Stimulated activated CD4-positive, alpha-beta T cell treated with anti-CD3 and anti-CD28 coated beads, Interleukin-2, amount 100 ng/mL, for 24 hours (primary cell): ENCODE results near the gene PDGFRB.
A peak's percentile ranks its signal among the peaks of the same experiment; 100 is the strongest.

ENCODE experiments used
- DNase-seq, 2 donors: peaks; one replicate each; pipeline ENCODE4 v3.0.0-alpha.2; 2020

Gene PDGFRB

DNA sequence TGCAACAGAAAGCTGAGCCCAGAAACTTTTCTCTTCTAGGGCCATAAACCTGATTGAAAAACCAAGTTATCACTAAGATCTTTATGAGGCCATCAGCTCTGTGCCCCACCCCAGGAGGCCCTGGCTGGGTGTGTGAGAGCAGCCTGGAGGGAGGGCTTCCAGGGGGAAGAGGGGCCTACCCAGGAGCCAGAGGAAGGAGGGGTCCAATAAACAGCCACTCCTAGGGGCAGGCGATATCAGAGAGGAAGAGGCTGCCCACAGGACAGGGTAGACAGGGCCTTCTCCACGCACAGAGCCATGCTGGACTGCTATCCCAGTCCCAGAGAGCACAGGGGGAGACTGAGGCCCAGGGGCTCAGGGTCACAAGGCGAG, 6.5 kb upstream of the PDGFRB start:
- no peak for DNase-seq

DNA sequence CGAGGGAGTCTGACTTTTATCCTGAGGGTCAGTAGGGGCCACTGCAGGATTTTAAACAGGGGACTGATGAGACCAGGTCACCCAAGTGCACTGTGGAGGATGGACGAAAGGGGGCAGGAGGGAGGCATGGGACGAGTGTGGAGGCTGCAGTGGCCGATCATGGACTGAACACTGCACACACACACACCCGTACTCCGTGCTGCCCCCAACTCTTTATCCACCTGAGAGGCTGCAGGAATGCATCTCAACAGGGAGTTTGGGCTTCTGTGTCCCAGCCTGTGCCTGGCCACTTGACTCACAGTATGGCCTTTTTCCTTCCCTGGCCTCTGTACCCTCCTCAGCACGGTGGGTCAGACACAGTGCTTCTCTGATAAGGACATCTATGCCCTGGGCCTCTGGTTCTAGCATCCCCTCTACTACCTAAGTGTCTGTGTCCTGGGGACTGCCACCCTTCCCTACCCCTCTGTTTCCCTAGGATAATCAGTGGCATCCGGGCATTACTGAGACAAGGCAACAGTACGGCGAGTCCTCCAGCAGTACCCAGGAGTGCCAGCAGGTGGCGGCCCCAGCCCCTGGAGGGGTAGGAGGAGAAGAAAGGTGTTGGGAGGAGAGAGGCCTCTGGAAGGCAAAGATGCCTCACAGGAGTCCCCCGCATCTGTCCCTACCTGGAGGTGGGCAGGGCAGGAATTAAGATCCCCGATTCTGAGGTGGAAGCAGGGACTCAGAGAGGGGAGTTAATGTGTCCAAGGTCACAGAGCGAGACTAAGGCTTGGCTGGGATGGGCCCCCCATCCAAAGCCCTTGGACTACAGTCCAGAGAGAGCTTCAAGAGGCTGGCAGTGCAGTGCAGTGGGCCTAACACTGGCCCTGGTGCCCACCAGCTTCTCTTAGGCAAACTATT, 5.8 kb upstream of the PDGFRB start:
- peak; percentile 82 to 87 for DNase-seq

DNA sequence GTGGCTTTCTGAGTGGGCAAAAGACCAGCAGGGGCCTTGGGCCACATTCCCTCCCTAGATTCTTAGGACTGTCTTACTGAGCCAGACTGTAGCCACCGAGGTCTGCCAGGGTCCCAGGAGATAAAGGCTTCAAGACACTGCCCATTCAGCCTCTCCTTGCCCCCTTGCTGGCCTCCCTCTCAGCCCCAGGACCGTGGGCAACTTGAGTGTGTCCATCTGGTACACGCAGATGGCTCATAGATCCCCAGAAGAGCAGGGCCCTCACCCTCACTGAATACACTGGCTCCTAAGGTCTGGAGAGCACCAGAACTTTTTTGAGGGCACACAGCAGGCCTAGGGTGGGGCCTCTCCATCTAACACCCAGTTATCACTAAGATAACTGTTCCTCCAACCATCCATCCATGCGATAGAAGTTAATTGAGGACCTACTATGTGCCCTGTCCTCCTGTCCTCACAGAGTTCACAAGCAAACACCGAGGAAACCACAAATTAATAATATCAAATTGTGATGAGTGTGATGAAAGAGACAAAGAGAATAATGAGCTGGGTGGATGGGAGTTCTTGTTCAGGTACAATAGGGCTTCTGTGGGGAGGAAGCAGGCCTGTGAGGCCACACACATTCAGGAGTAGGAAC, 4.9 kb upstream of the PDGFRB start:
- DNase-seq, result no peak

DNA sequence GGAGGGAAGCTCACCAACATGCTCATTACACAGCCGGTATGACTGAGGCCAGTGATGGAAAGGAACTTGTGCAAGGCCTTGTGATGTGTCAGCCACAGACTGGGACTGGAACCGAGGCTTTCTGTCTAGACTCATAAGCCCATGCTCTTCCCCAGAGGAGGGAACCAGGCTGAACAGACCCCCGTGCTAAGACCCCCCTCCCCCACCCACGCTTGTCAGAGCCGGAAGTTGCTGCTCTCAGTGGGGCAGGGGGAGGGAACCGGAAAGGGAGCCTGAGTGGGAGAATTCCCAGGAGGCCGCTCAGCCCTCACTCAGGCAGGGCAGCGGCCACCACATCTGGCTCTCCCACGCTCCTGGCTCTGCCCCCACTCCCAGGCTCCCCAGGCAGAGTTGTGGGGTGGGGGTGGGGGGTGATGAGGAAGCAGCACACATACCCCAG, 4.1 kb upstream of the PDGFRB start:
- no peak for DNase-seq

DNA sequence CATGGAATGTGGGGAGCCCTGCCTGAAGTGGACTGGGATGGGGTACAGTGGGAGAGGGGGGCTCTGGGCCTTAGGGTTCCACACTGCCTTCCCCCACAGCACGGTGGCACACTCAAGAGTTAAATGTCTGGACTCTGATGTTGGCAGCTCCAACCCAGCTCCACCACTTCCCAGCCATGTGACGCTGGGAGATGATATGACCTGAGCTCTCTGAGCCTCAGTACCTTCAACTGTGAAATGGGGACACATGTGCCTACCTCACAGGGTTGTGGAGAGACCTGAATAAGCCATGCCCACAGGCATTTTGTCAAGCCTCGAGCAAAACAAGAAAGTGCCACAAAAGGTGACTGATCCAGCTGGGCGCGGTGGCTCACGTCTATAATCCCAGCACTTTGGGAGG, 3.4 kb upstream of the PDGFRB start:
- DNase-seq, result no peak

DNA sequence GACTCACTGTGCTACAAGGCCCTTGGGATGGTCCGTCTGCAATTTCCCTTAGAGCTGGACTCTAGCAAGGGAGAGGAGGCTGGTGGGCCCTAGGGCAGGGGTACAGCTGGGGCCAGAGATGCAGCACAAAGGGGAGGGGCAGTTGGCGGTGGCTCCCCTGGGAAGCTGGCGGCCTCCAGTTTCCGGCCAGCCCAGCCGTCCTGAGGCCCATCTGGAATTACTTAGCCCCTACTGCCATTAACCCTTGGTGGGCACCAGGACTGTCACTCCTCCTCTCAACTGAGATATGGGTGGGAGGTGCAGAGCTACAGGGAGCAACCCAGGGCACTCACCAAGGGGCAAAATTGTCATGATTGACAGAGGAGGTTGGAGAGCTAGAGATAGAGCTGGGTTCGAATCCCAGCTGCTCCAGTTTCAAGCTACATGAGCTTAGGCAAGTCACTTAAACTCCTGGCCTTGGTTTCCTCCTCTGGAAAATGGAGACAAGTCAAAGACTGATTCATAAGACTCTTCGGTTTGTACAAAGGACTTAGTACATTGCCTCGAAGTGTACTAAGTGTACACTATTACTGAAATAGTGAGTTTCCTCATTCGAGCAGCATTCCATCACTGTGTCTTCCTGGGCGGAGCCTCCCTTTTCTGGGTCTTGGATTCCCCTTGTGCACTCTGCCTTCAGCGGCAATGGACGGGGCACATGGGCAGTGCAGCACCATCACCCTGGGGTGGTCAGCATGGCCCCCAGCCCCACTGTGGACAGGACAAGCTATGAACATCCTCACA, 2.7 kb upstream of the PDGFRB start:
- DNase-seq, result no peak

DNA sequence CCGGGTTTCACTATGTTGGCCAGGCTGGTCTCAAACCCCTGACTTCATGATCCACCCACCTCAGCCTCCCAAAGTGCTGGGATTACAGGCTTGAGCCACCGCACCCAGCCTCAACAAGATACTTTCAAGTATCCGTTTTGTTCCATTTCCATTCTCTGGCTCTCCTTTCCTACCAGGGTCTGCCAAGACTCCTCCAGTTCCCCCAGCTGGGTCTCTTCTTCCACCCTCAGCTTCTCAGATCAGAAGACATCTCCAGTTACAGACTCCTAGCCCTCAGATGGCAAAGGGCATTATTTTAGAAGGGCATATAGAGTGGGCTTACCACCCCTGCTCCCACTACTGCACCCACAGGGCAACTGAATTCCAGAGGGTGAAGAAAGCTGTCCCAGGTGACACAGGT, 1.5 kb upstream of the PDGFRB start:
- no peak for DNase-seq

DNA sequence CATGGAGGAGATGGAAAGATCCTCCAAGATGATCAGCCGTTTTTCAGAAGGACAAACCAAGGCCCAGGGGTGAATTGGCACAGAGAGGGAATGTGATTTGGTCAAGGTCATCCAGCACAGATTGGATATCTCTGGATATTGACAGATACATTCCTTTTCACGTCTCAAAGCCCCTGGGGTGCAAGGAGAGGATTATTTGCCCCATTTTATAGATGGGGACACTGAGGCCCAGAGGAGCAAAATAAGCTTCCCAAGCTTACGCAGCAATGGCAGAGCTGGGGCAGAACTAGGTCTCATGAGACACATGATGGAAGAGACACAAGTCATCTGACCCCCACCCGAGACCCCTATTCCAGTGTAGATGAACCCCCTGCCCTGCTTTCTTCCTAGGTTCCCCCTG, 895 bp upstream of the PDGFRB start:
- DNase-seq, result no peak

DNA sequence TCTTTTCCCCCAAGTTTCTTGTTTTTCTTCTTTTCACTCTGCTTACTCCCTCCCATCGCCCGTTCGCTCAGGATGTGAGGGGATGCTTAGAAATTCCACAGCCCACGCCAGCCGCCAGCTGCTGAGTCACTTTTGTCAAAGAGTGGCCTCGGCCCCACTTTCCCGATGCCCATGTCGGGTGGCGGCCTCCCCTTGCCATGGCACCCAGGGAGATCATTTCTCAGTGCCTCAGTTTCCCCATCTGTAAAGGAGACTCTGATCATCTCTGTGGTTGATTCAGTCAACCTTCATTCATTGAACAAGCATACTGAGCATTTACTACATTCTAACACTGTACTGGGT, 353 bp upstream of the PDGFRB start:
- no peak for DNase-seq

DNA sequence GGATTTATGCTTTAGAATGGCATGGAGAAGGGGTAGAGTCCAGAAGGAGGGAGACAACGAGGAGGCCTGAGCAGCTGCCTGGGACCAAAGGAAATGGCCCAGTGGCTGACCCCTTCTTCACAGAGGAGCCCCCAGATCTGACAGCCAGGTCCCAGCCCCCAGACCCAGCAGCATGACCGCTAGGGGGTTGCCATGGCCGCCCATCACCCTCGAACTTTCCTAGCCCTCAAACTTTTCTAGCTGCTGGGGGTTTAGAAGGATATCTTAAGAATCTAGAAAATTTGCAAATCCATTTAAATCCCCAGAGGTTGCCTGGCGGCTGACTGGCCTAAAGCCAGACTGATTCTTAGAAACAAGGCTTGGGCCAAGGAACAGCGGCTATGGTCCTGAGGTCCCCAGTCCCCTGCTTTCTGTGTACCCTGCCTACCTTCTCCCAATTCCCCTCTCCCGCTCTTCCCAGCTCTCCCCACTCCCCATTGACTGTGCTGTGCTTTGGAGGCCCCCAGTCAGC, 972 bp downstream of the PDGFRB start:
- DNase-seq, result no peak

DNA sequence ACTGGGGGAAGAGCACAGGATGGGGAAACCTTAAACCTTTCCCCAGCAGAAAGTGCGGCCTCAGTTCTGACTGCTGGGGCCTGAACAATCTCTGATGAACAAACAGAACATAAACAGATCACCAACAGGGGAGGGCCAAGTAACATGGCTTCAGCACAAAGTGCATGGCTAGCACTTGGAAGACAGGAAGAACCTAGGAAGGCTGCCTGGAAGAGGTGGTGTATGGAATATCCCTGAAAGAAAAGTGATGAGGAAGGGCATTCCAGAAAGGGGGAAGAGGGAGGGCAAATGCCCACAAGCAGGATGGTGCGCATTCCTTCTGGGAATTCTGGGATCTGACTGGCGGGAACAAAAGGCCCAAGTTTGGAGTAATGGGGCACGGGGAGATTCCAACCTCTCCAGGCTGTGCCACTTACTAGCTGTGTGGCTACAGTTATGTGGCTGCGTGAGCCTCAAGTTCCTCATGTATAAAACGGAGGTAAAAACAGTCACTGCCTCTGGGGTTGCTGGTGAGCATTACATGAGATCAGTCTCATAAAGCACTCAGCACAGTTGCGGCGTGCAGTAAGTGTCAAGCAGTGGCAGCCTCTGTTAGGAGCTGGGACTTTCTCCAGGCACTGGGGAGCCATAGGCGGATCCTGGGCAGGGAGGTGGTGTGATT, 1.6 kb downstream of the PDGFRB start:
- no peak for DNase-seq

DNA sequence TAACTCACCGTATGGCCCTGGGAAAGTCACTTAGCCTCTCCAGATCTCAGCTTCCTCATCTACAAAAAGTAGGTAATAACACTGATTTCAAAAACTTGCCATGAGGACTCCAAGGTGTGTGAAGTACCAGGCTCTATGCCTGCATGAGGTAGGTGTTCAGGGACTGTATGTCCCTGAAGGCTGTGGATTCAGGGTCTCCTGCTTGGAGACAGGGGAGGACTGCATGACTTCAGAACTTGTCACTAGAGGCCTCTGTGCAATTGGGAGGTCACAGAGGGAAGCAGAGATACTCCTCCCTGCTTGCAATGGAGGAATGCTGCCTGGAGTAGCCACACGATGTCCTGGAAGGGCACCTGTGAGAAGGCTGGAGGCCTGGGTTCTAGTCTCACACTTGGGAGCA, 2.2 kb downstream of the PDGFRB start:
- no peak for DNase-seq

DNA sequence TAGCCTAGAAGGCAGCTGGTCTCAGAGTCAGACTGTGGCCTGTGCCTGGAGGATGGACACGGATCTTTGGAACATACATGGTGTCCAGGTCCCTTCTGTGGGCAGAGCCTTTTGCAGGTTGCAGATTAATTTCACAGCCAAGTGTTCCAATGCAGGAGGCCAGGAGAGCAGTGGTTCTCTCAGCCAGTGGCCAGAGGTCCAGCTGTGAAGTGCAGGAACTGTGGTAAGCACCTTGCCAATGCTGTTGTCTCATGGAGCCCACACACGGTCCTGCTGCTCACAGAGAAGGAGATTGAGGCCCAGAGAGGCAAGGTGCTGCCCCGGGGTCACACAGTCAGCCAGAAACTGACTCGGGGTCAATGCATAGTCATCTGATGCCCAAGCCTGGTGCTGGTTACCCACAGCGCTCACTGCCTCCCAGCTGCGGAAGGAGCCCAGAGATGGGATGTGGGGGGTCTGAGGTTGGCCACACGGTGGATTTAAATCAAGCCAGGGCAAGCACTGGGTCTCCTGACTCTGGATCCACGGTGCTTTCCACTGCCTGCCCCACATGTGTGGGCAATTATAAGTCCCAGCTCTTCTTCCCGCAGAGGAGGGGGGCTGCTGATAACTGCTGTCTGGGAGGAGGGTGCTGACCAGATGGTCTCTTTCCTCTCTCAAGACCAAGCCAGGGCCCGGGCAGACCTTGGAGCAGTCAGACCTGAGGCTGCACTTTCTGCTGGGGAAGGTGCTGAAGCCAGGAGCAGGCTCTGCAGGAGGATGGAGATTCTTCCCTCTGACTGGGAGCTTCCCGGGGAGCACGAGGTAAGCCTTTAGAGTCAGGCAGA, 2.8 kb downstream of the PDGFRB start:
- no peak for DNase-seq

DNA sequence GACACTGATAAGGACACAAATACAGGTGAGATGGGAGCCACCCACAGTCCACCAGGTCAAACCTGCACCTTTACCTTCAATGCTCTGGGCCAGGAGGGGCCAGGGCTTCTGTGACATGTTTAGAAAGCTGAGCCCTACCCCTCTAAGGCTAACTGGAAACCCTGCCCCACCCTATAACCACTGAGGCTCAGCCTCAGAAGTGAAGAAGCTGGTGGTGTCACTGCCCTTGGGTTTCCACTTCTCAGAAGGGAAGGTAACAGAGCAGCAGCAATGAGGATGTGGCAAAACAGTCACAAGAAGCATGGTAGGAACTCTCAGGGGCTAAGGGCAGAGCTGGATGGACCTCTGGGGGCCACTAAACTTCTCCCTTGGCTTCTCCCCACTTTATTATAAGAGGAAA, 6.0 kb downstream of the PDGFRB start:
- DNase-seq, result no peak

DNA sequence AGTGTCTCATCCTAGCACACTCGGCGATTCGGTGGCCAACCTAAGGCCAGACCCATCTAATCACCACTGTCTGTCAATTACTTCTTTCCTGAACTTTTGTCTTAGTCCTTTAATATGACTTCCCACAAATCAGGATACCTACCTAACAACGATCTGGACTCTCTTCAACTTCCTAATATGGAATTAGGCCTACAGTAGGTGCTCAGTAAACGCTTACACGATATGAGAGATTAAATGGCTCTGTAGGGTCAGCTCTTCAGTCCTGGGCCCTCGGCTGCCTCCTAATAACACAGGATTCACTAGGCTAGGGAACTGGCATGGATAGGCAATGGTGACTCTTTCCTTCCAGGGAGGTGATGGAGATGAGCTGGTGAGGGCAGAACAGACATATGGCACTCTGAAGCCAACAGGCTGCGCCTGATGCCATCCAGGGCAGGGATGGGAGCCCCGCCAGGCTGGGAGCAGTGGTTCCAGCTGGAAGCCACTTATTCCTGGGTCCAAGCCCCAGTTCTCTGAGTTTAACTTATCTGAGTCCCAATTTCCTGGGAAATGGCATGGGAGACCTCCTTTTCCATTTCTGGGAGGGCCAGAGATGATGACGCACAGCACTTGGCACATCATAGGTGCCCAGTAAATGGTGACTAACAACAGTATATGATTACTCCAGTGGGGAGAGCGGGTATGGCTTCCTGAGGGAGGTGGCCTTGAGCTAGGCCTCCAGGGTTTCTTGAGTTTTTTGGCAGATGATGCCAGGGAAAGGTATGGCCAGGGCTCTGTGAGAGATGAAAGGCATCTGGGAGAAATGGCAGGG, 7.3 kb downstream of the PDGFRB start:
- DNase-seq, result no peak

DNA sequence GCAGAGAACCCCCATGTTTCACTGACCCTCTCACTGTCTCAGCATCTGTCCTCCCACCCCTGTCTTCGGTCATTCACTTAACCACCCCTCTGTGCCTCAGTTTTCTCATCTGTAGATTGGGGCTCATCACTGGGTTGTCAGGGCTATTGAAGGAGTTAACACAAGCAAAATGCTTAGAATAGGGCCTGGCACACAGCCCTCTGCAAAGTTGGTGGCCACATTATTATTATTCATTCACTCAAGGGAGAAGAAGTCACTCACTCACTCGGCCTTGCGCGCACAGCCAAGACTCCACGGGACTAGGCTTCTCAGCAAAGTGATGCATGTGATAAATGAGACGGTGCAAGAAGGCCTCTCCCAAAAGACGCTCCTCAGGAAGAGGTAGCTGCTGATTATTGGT, 8.0 kb downstream of the PDGFRB start:
- no peak for DNase-seq

DNA sequence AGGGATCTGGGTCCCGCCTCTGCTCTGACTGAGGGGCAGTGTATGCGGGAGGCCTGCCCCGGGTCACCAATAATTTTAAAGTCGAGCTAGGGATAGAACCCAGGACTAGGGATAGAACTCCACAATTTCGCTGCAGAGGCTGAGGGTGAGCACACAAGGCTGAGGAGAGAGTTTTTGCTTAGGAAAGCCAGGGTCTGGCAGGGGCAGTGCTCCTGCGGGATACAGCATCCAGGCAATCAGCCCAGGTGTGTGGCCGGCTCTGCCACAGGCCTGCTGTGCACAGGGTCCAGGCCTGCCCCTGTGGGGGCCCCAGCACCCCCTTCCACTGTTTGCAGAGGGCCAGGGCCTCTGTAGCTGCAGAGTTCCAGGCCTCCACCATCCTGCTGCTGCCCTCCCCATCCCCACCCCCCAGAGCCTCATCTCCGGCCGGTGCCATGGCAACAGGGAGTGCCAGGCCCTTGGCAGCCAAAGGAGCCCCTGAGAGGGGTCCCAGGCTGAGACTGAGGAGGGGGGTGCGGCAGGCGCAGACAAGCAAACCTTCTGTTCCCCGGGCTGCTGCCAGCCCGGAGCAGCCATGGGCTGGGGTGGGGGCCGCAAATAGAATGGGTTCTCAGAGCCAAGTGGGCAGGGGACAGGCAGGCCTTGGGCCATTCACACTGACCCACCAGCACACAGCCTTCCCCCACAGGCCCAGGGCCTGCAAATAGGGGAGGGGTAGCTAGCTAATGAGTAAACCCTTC, 8.6 kb downstream of the PDGFRB start:
- no peak for DNase-seq

DNA sequence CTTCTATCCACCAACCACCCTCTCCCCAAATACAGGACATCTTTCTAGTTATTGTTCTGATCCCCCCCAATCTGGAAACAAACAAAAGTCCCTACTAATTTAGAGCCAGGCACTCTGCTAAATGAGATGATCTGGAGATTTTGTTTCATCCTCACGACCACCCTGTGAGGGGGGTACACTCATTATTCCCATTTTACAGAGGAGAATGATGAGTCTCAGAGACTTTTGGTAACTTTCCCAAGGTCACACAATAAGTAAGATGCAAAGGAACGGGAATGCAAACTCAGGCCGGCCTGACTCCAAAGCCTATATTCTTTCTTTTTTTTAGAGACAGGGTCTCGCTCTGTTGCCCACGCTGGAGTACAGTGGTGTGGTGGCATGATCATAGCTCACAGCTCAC, 9.4 kb downstream of the PDGFRB start:
- DNase-seq, result no peak

DNA sequence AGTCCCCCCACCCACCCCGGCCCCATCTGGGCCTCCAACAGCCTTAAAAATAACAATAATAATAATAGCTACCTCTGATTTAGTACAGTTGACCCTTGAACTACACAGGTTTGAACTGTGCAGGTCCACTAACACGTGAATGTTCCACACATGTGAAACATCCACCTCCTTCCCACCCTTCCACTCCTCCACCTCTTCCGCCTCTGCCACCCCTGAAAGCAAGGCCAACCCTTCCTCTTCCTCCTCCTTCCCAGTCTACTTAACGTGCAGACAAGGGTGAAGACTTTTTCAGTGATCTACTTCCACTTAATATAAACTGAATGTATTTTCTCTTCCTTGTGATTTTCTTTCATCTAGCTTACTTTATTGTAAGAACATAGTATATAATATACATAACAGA, 10.8 kb downstream of the PDGFRB start:
- no peak for DNase-seq

DNA sequence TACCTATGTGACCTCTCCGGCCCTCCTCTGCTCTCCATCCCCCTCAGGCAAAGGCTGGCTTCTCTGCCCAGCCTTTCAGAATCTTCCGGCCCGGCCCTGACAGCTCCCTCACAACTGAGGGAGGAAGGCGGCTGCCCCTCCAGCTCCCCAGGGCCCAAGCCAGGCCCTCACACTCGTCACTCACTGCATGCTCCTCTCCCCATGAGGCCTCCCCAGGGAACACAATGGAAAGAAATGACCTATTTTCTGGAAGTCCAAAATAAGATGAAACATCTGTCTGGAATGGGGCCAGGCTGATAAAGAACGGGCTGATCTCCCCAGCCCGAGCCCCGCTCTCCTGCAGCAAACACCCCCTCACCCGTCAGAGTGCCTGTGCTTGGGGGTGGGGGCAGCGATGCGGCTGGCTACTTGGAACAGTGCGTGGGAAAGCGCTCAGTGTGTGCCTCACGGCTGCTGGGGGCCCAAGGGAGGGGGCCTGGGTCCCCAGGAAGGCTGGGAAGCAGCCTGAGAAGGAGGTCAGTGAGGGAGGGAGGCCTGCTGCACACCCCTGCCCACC, 11.3 kb downstream of the PDGFRB start:
- no peak for DNase-seq
